PC-9 (cell line): ENCODE data around the gene CST4. TPM values are rescaled to one million over a fixed set of nuclear protein-coding genes. Genes with fewer than 3 reads are reported as not detected.

ENCODE experiments used
- BruUV-seq: library from RNA; stranded (reverse); fragments of 400-500 nt; replicated peaks from 2 replicates; lab custom pipeline; 2021; lab: Mats Ljungman, UMichigan
- CTCF ChIA-PET: fragments of 300-600 bp; sonication (Branson Sonifier 250); formaldehyde crosslinking; loops from one replicate; lab custom pipeline; 2022; ENCODE audit warnings: antibody characterized with exemption; lab: Charles Lee
- POLR2A ChIA-PET: fragments of 300-600 bp; sonication (Branson Sonifier 250); formaldehyde crosslinking; loops from one replicate; lab custom pipeline; 2022; ENCODE audit warnings: antibody characterized with exemption; ENCODE audit not compliant: unreplicated experiment; lab: Charles Lee
- DNase-seq, 2 experiments: peaks; one replicate each; pipeline versions ENCODE4 v3.0.0 to v3.0.0-alpha.2; 2015 to 2022; ENCODE audit warnings: mixed read lengths in 1 of 2
- H2AFZ ChIP-seq: fragments of 200-600 bp; sonication (generic); 2 replicates; pipeline ENCODE4 v1.8.1; 2017; ENCODE audit warnings: antibody characterized with exemption
- H3F3A ChIP-seq: fragments of 200-600 bp; sonication (generic); 2 replicates; pipeline ENCODE4 v1.8.1; 2017; ENCODE audit warnings: antibody characterized with exemption, mild to moderate bottlenecking, low read depth; ENCODE audit not compliant: insufficient read depth
- H3K27ac ChIP-seq: fragments of 200-600 bp; sonication (generic); 2 replicates; pipeline ENCODE4 v1.6.1; 2016; ENCODE audit warnings: mixed run types
- H3K27me3 ChIP-seq: fragments of 200-600 bp; sonication (generic); 2 replicates; pipeline ENCODE4 v1.6.1; 2016; ENCODE audit warnings: low read depth, mixed run types; ENCODE audit not compliant: insufficient read depth
- H3K36me3 ChIP-seq: fragments of 200-600 bp; sonication (generic); 2 replicates; pipeline ENCODE4 v1.6.1; 2016; ENCODE audit warnings: low read depth, mixed run types
- H3K4me1 ChIP-seq: fragments of 200-600 bp; sonication (generic); replicated peaks from 2 replicates; pipeline ENCODE4 v1.6.1; 2016; ENCODE audit warnings: mixed run types; ENCODE audit not compliant: insufficient read depth
- H3K4me2 ChIP-seq: fragments of 200-600 bp; sonication (generic); 2 replicates; pipeline ENCODE4 v1.6.1; 2017; ENCODE audit warnings: mixed run types
- H3K4me3 ChIP-seq: fragments of 200-600 bp; sonication (generic); 2 replicates; pipeline ENCODE4 v1.6.1; 2016; ENCODE audit warnings: mixed run types
- H3K79me2 ChIP-seq: fragments of 200-600 bp; sonication (generic); 2 replicates; pipeline ENCODE4 v1.6.1; 2017; ENCODE audit warnings: low read depth, mixed run types
- H3K9me2 ChIP-seq: fragments of 200-600 bp; sonication (generic); 2 replicates; pipeline ENCODE4 v1.8.1; 2017; ENCODE audit warnings: mild to moderate bottlenecking; ENCODE audit not compliant: insufficient read depth
- H3K9me3 ChIP-seq: fragments of 200-600 bp; sonication (generic); 2 replicates; pipeline ENCODE4 v1.8.1; 2016; ENCODE audit warnings: low read depth; ENCODE audit not compliant: insufficient read depth
- H4K20me1 ChIP-seq: fragments of 200-600 bp; sonication (generic); 2 replicates; pipeline ENCODE4 v1.8.1; 2017; ENCODE audit not compliant: insufficient read depth
- CTCF ChIP-seq: fragments of 200-600 bp; sonication (generic); conservative IDR thresholded peaks from 2 replicates; pipeline ENCODE4 v1.6.1; 2017; ENCODE audit warnings: mixed run types, antibody characterized with exemption, mild to moderate bottlenecking, moderate library complexity
- EZH2 ChIP-seq: fragments of 200-600 bp; sonication (generic); IDR thresholded peaks from 2 replicates; pipeline ENCODE4 v1.8.0; 2017; ENCODE audit warnings: antibody characterized with exemption, low read depth
- intact Hi-C: fragments of 100-400 bp; cut with micrococcal nuclease; formaldehyde crosslinking; loops from one replicate; pipeline ENCODE4 v1.10.0; 2022; ENCODE audit not compliant: unreplicated experiment
- total RNA-seq: library from RNA; stranded (reverse); gene quantifications from 2 replicates; pipeline ENCODE4 v1.2.3, GENCODE V29; 2021

Gene CST4
- total RNA-seq, 1 experiment from 2014 or later = not detected

DNA sequence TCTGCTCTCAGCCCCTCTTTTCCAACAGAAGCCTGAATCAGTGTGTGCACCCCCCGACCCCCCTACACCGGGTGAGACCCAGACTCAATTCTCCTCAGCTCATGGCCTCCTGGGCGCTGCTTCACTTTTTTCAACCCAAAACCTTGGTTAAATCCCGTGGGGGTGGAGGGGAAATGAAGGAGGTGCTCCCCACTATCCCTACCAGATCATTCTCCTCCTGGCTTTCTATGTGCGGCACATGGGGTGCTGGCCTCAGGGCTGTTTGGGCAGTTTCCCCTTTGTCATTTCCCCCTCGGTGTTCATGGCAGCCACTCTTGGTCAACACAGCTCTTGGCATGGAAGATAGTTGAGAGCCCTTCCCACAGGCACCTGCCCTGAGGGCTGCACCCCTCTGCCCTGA lies 4.6 kb downstream of the CST4 start:
- Histone ChIP-seq H3K27ac (no peak overlapping the region), H3K4me2 (no peak overlapping the region), H3K9me2 (no peaks in the 10 kb centered on the region), H4K20me1 (no peaks in the 10 kb centered on the region), H3K79me2 (no peaks in the 10 kb centered on the region), H3K4me1 (peaks cover 24% of the 10 kb centered on the region), H2AFZ (no peak overlapping the region), H3K27me3 (no peaks in the 10 kb centered on the region), H3K36me3 (no peaks in the 10 kb centered on the region), H3K4me3 (no peak overlapping the region), H3F3A (peaks cover 10% of the 10 kb centered on the region; the same call in 1 of the 2 replicates), H3K9me3 (no peaks in the 10 kb centered on the region)
- no peak for TF ChIP-seq CTCF
- no peak for DNase-seq
- no TSS peak for BruUV-seq
- intact Hi-C loops = no loop called here
- ChIA-PET POLR2A (no interaction called here), CTCF (no interaction called here)

GRCh38 chr20:23683807-23684206 lies 5.0 kb downstream of the CST4 start:
- Histone ChIP-seq H3K79me2 (no peaks in the 10 kb centered on the region), H2AFZ (no peak overlapping the region), H3K9me3 (no peaks in the 10 kb centered on the region), H3K27me3 (no peaks in the 10 kb centered on the region), H3K27ac (no peak overlapping the region), H3K9me2 (no peaks in the 10 kb centered on the region), H3F3A (peaks cover 7% of the 10 kb centered on the region; the same call in 1 of the 2 replicates), H3K4me2 (no peak overlapping the region), H4K20me1 (no peaks in the 10 kb centered on the region), H3K36me3 (no peaks in the 10 kb centered on the region), H3K4me1 (peaks cover 19% of the 10 kb centered on the region), H3K4me3 (no peak overlapping the region)
- CTCF ChIA-PET = no interaction called here
- POLR2A ChIA-PET = no interaction called here
- no TSS peak for BruUV-seq
- TF ChIP-seq EZH2 (no peak), CTCF (no peak)
- DNase-seq = no peak
- intact Hi-C loops = no loop called here

DNA sequence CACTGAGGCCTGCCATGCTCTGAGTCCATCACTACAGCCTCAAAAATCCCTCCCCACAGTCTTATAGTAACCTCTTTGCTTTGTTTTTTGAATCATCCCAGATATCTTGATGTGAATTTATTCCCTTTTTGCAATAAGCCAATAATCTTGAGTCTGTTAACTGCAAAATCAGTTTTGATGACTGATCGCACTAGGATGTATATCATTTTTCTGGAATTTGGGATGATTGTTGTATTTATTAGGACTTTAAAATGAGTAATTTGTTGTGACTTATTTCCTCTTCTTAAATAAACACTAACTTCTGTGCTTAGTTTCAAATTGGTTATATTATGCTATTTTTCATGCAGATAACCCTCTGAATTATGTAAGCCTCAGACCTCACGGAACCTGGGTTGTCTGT lies 5.6 kb downstream of the CST4 start:
- no peak for TF ChIP-seq EZH2
- no peak for TF ChIP-seq CTCF
- CTCF ChIA-PET = no interaction called here
- no peaks in the 10 kb centered on the region for H3K79me2 ChIP-seq
- POLR2A ChIA-PET = no interaction called here
- H3K27ac ChIP-seq = no peak overlapping the region
- intact Hi-C loops = no loop called here
- H3K4me2 ChIP-seq = no peak overlapping the region
- no peaks in the 10 kb centered on the region for H3K27me3 ChIP-seq
- H3F3A ChIP-seq = peaks cover 2% of the 10 kb centered on the region; the same call in 1 of the 2 replicates
- BruUV-seq = no TSS peak
- H3K36me3 ChIP-seq = no peaks in the 10 kb centered on the region
- no peaks in the 10 kb centered on the region for H4K20me1 ChIP-seq
- no peaks in the 10 kb centered on the region for H3K9me2 ChIP-seq
- no peak overlapping the region for H3K4me3 ChIP-seq
- no peak for DNase-seq
- H2AFZ ChIP-seq = no peak overlapping the region
- H3K9me3 ChIP-seq = no peaks in the 10 kb centered on the region
- peaks cover 14% of the 10 kb centered on the region for H3K4me1 ChIP-seq
